ENCODE measurements around the gene SDK1. TPM values are rescaled to one million over a fixed set of nuclear protein-coding genes. Genes with fewer than 3 reads are reported as not detected.
A peak's percentile ranks its signal among the peaks of the same experiment; 100 is the strongest.

Gene SDK1
- total RNA-seq, 1 donor from 2014 or later = 225 TPM

DNA sequence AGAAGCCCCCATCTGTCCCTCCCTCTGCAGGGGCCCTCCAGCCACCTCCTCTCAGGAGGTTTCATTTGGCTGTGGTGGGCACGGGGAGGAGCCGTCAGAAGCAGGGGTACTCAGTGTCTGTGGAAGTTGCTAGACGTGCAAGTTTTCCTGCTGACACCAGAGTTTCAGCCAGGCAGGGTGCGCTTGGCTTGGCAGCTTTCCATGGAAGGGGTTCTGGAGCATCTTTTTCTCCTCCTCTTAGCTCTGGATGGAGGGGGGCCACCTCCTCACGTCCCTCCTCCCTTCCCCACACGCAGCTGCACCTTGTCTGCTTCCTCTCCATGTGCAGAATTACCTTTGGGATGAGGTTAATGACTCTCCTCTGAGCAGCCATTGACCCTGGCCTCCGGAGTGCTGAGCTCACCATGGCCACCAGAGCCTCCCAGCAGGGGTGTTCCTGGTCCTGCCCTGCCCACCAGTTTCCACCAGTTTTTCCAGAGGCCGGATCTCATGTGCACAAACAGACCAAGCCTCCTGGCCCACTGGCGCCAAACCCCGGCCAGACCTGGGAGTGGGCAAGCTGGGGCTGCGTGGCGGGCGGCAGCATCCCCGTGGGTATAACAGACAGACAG lies 801.3 kb downstream of the SDK1 start:
- Mint-ChIP-seq H3K36me3 (ENCODE audit: unreplicated experiment) (peaks cover 6% of the 10 kb centered on the region), H3K4me1 (ENCODE audit: low read depth, unreplicated experiment) (peaks cover 15% of the 10 kb centered on the region), H3K27ac (ENCODE audit: unreplicated experiment) (no peak overlapping the region), H3K27me3 (ENCODE audit: unreplicated experiment) (peaks cover 14% of the 10 kb centered on the region), H3K4me3 (ENCODE audit: unreplicated experiment) (peak overlapping the region; percentile 43), H3K9me3 (ENCODE audit: unreplicated experiment) (peaks cover 14% of the 10 kb centered on the region)
- no peak for DNase-seq
- TF ChIP-seq, protein P1, sequence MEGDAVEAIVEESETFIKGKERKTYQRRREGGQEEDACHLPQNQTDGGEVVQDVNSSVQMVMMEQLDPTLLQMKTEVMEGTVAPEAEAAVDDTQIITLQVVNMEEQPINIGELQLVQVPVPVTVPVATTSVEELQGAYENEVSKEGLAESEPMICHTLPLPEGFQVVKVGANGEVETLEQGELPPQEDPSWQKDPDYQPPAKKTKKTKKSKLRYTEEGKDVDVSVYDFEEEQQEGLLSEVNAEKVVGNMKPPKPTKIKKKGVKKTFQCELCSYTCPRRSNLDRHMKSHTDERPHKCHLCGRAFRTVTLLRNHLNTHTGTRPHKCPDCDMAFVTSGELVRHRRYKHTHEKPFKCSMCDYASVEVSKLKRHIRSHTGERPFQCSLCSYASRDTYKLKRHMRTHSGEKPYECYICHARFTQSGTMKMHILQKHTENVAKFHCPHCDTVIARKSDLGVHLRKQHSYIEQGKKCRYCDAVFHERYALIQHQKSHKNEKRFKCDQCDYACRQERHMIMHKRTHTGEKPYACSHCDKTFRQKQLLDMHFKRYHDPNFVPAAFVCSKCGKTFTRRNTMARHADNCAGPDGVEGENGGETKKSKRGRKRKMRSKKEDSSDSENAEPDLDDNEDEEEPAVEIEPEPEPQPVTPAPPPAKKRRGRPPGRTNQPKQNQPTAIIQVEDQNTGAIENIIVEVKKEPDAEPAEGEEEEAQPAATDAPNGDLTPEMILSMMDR (IDR thresholded peaks at IDR 0.05; ENCODE audit: partially characterized antibody, unreplicated experiment) = no peak

GRCh38 chr7:4103352-4104091 lies 802.5 kb downstream of the SDK1 start:
- TF ChIP-seq, protein P1 (IDR thresholded peaks at IDR 0.05; ENCODE audit: partially characterized antibody, unreplicated experiment) = peak; percentile 63

DNA sequence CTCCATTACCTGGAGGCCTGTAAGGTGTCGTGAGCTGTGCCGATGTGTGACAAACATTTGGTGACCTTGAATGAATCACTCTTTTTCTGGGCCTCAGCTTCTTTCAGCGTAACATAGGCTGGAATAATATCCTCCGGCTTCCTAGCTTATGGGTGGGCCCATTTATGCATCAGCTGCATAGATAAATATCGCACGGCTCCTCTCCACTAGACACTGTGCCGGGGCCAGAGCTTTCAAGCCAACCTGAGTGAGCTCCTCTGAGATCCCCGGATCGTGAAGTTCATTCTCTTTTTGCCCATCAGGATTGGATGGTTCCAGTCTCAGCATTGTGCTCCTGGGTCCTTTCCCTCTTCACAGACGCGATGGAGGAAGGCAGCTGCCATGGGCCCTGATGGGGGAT lies 806.8 kb downstream of the SDK1 start:
- TF ChIP-seq, protein P1 (IDR thresholded peaks at IDR 0.05; ENCODE audit: partially characterized antibody, unreplicated experiment) = no peak
- Mint-ChIP-seq H3K4me1 (ENCODE audit: low read depth, unreplicated experiment) (peaks cover 13% of the 10 kb centered on the region), H3K9me3 (ENCODE audit: unreplicated experiment) (peaks cover 17% of the 10 kb centered on the region), H3K4me3 (ENCODE audit: unreplicated experiment) (no peak overlapping the region), H3K36me3 (ENCODE audit: unreplicated experiment) (peaks cover 24% of the 10 kb centered on the region), H3K27ac (ENCODE audit: unreplicated experiment) (no peak overlapping the region), H3K27me3 (ENCODE audit: unreplicated experiment) (peaks cover 14% of the 10 kb centered on the region)
- no peak for DNase-seq

More at GRCh38 chr7:4103352-4104091, 802.5 kb downstream of the SDK1 start:
- no peak for DNase-seq
- no peak overlapping the region for H3K27ac Mint-ChIP-seq (ENCODE audit: unreplicated experiment)
- H3K36me3 Mint-ChIP-seq (ENCODE audit: unreplicated experiment) = peaks cover 11% of the 10 kb centered on the region
- H3K27me3 Mint-ChIP-seq (ENCODE audit: unreplicated experiment) = peaks cover 13% of the 10 kb centered on the region
- peaks cover 15% of the 10 kb centered on the region for H3K4me1 Mint-ChIP-seq (ENCODE audit: low read depth, unreplicated experiment)
- H3K9me3 Mint-ChIP-seq (ENCODE audit: unreplicated experiment) = peaks cover 17% of the 10 kb centered on the region
- H3K4me3 Mint-ChIP-seq (ENCODE audit: unreplicated experiment) = no peak overlapping the region

DNA sequence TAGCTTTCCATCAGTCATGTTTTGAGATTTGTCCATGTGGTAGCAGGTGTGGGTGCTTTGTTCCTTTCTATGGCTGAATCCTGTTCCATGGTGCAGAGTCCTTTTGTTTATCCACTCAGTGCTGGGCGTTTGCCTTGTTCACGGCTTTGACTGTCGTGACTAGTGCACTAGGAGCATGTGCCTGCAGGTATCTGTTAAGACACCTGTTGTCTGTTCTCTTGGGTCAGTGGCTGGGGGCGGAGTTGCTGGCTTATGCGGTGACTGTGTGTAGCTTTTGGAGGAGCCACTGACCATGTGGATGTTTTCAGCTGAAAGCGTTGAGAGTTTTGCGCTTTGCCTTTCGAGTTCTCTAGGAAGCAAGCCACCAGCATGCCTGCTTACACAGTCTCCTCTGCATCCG lies 807.9 kb downstream of the SDK1 start:
- Mint-ChIP-seq H3K27ac (ENCODE audit: unreplicated experiment) (peak overlapping the region; percentile 65), H3K4me3 (ENCODE audit: unreplicated experiment) (no peak overlapping the region), H3K9me3 (ENCODE audit: unreplicated experiment) (peaks cover 22% of the 10 kb centered on the region), H3K27me3 (ENCODE audit: unreplicated experiment) (peaks cover 14% of the 10 kb centered on the region), H3K36me3 (ENCODE audit: unreplicated experiment) (peaks cover 35% of the 10 kb centered on the region), H3K4me1 (ENCODE audit: low read depth, unreplicated experiment) (peaks cover 8% of the 10 kb centered on the region)
- DNase-seq = no peak
- TF ChIP-seq, protein P1 (IDR thresholded peaks at IDR 0.05; ENCODE audit: partially characterized antibody, unreplicated experiment) = no peak
